Left cardiac atrium (tissue), 4 donors: ENCODE data around the gene MAST3. TPM values are rescaled to one million over a fixed set of nuclear protein-coding genes. Genes with fewer than 3 reads are reported as not detected.

Experiments used
- ATAC-seq, 2 donors: fragments of 200-7000 bp; cut with Tn5 transposase; one replicate each; pipeline ENCODE4 v1.9.1; 2020; ENCODE audit warnings: mild to moderate bottlenecking in 2 of 2, moderate library complexity in 2 of 2
- DNase-seq: peaks from one replicate; pipeline ENCODE4 v3.0.0-alpha.2; 2020
- intact Hi-C, 2 donors: fragments of 100-400 bp; cut with DNase I; formaldehyde crosslinking; loops; one replicate each; pipeline versions ENCODE4 v1.14.1 to v1.15.1; 2022 to 2023
- total RNA-seq, 2 donors: library from RNA; stranded (reverse); fragmentation: NEBNext Ultra II Directional; extraction: Animal tissue kit (Norgen Biotek cat#: 25700); gene quantifications; one replicate each; pipeline ENCODE4 v1.2.1, GENCODE V29; 2021
- donor health status: DM: no; HTN: yes; CAD: no.
- donor health status: DM: no; HTN: yes; CAD: no; lungs with severe emphysema.
- donor health status: DM: yes; HTN: yes; CAD: no.
- donor health status: Dilated cardiomyopathy.

The MAST3 gene
- total RNA-seq, 2 donors from 2014 or later, result 5.5 to 7.9 TPM

- DNase-seq, result no peak
- intact Hi-C loops, result no loop called here
- no peak for ATAC-seq
These were observed 9.7 kb downstream of the MAST3 start for GRCh38 chr19:18107235-18107634.

GRCh38 chr19:18108897-18109296 is 11.3 kb downstream of the MAST3 start:
- intact Hi-C loops, result no loop called here
- DNase-seq (no peak), ATAC-seq (no peak)

DNA sequence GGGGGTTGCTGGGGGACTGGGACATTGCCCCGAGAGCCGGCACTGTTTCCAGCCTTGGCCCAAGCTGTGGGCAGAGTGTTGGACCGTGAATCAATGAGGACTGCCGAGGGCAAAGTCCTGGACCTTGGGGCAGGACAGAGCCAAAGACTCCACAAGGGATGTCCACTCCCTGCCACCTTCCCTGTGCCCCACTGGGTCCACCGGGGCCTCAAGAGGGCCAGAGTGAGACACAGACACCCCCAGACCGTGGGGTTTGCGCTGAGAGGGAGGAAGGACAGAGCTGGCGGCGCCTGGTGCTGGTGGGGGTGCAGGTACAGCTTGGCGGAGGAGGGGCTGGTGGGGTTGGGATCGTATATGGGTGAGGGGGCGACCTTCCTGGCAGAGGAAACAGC is 11.8 kb downstream of the MAST3 start:
- DNase-seq (no peak), ATAC-seq (peak in 1 of 2 donors; percentile 1)
- intact Hi-C loops, result no loop called here

- intact Hi-C loops, result loop anchor here (5.0 to 10.0 kb wide), 3 partner anchors 55 to 142 kb away; no protein-coding TSS in a partner anchor
- DNase-seq (peak; percentile 63), ATAC-seq (peak; percentile 81 to 83)
These were observed 12.4 kb downstream of the MAST3 start for GRCh38 chr19:18109733-18110608.

DNA sequence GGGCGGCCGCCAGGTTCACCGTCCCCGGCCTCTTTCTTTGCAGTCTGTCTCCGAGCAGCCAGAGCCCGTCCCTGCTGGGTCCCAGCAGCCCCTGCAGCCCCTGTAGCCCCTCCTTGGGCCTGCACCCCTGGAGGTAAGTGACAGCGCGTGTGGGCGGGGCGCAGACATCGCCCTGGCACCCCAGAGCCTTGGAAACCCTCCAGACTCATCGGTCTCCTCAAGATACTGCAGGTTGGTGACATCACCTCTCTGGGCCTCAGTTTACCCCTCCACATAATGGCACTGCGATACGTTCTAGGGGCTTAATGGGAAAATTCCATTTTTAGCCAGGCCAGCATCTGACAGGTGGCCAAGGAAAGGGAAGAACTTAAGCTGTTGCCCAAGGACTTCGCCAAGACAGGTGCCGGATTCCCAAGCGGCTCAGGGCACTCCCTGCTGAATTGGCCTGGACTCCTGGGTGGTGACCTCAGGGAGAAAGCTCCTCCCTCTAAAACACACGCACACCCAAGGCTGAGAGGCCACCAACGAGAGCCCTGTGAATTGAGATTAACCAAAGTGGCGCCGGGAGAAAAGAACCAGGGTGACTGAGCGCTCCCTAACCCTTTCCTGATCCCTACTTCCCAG is 13.1 kb downstream of the MAST3 start:
- ATAC-seq (no peak), DNase-seq (no peak)
- intact Hi-C loops, result loop anchor here (5.0 to 10.0 kb wide), 3 partner anchors 54 to 142 kb away; no protein-coding TSS in a partner anchor

DNA sequence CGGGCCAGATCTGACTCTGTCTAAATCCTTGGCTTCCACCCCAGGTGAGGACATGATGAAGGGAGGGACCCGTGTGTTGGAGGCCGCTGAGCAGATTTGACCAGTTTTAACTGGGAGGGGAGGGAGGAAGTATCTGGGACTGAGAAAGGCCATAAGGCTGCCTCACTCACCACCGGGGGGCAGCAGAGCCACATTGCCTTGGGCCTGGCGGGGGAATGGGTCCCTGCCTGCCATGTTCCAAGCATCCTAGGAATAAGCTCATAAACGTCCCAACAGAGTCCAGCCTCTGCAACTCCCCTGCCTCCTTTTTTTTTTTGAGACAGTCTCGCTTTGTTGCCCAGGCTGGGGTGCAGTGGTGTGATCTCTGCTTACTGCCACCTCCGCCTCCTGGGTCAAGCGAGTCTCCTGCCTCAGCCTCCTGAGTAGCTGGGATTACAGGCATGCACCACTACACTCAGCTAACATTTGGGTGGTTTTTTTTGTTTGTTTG is 15.5 kb downstream of the MAST3 start:
- DNase-seq (peak; percentile 86), ATAC-seq (peak; percentile 56 to 64)
- intact Hi-C loops, result loop anchor here (5.0 to 10.0 kb wide), 3 partner anchors 52 to 139 kb away; no protein-coding TSS in a partner anchor

GRCh38 chr19:18113827-18114226 is 16.2 kb downstream of the MAST3 start:
- no peak for DNase-seq
- intact Hi-C loops, result loop anchor here (5.0 to 10.0 kb wide), 3 partner anchors 51 to 138 kb away; no protein-coding TSS in a partner anchor
- no peak for ATAC-seq

- no peak for DNase-seq
- intact Hi-C loops, result loop anchor here (5.0 to 10.0 kb wide), 3 partner anchors 50 to 138 kb away; no protein-coding TSS in a partner anchor
- no peak for ATAC-seq
These were observed 16.9 kb downstream of the MAST3 start for GRCh38 chr19:18114483-18114882.

DNA sequence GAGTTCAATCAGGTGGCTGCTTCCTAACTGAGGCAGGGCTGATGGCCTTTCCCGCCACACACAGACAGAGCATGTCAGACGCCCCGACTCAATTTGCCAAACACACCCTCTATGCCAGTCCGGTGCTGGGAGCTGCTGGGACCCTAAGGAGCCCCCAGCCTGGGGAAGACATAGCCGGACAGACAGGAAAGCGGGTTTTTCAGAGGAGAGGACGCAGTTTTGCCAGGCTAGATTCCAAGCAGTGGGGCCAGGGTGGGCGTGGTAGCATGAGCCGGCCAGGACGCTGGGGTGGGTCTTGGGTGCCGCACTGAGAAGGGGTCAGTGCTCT is 19.8 kb downstream of the MAST3 start:
- intact Hi-C loops, result loop anchor here (5.0 to 10.0 kb wide), 2 partner anchors 35 to 47 kb away; partner anchors contain the start of gene PIK3R2 (in 1 of the 2)
- ATAC-seq (no peak), DNase-seq (no peak)

- intact Hi-C loops, result loop anchor here (5.0 to 10.0 kb wide), 2 partner anchors 34 to 47 kb away; partner anchors contain the start of gene PIK3R2 (in 1 of the 2)
- peak; percentile 92 for DNase-seq
- ATAC-seq, result peak; percentile 96
These were observed 20.3 kb downstream of the MAST3 start for GRCh38 chr19:18117692-18118378.

- intact Hi-C loops, result loop anchor here (5.0 to 10.0 kb wide), 2 partner anchors 34 to 46 kb away; partner anchors contain the start of gene PIK3R2 (in 1 of the 2)
- ATAC-seq (no peak), DNase-seq (no peak)
These were observed 20.9 kb downstream of the MAST3 start for GRCh38 chr19:18118420-18119012.

GRCh38 chr19:18119013-18119716 is 21.6 kb downstream of the MAST3 start:
- intact Hi-C loops, result loop anchor here (5.0 to 10.0 kb wide), 2 partner anchors 33 to 46 kb away; partner anchors contain the start of gene PIK3R2 (in 1 of the 2)
- no peak for DNase-seq
- no peak for ATAC-seq

- no peak for ATAC-seq
- no peak for DNase-seq
- intact Hi-C loops, result loop anchor here (5.0 to 10.0 kb wide), 2 partner anchors 33 to 45 kb away; partner anchors contain the start of gene PIK3R2 (in 1 of the 2)
These were observed 22.1 kb downstream of the MAST3 start for GRCh38 chr19:18119717-18120105.

DNA sequence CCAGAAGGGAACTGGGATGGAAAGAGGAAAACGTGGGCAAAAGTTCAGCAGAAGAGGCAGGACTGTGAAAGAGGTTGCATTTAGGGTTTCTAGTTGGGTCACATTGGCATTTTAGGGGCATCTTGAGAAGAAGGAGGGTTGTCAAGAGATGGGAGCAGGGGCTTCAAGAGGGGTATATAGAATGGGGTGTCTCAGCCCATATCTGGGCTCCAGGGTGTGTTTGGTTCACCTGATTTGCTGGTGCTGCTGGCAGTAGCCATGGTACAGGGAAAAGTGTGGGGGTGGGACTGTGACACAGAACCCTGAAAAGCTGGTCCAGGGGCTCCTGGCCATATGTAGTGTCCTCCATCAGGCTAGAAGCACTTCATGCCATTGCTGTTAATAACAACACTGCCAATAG is 22.5 kb downstream of the MAST3 start:
- intact Hi-C loops, result no loop called here
- DNase-seq (no peak), ATAC-seq (no peak)

DNA sequence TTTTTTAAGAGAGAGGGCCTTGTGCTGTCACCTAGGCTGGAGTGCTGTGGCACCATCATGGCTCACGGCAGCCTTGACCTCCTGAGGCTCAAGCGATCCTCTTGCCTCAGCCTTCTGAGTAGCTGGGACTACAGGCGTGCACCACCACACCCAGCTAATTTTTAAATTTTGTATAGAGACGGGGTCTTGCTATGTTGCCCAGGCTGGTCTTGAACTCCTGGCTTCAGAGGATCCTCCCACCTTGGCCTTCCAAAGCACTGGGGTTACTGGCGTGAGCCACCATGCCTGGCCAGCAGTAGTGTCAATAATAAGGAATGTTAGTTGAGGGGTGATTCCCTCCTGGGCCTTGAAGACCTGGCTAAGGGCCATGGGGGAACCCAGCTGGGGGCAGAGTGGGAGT is 23.6 kb downstream of the MAST3 start:
- no peak for ATAC-seq
- DNase-seq, result no peak
- intact Hi-C loops, result no loop called here

GRCh38 chr19:18122424-18122823 is 24.8 kb downstream of the MAST3 start:
- ATAC-seq (no peak), DNase-seq (no peak)
- intact Hi-C loops, result no loop called here

- no peak for DNase-seq
- intact Hi-C loops, result no loop called here
- peak in 1 of 2 donors; percentile 25 for ATAC-seq
These were observed 25.6 kb downstream of the MAST3 start for GRCh38 chr19:18122860-18123795.
